ENCODE results near the gene CDK8. TPM values are rescaled to one million over a fixed set of nuclear protein-coding genes. Genes with fewer than 3 reads are reported as not detected.

CDK8 gene
- total and polyA plus RNA-seq, 2 donors (not counting 1 experiment from before 2014, with no cell fraction given): 17.7 to 19.7 TPM

DNA sequence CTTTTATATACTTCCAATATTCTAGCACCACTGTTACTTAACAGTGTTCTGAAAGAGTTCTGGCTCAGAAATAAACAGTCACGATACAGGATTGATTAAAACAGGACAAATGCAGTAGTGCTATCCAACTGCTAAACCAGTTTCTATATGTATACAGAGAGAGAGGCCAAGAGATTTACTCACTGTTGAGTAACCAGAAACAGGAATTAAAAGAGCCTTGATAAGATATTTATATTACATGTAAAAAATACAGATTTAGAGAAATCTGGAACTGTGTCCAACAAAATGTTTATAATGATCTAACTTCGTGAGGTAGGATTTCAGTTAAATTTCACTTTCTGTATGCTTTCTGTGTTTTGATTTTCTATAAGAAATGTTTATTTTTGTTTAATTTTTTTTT lies 116.6 kb downstream of the CDK8 start:
- no peak overlapping the region for H3K9ac ChIP-seq (ENCODE audit: insufficient read depth, low read length)

DNA sequence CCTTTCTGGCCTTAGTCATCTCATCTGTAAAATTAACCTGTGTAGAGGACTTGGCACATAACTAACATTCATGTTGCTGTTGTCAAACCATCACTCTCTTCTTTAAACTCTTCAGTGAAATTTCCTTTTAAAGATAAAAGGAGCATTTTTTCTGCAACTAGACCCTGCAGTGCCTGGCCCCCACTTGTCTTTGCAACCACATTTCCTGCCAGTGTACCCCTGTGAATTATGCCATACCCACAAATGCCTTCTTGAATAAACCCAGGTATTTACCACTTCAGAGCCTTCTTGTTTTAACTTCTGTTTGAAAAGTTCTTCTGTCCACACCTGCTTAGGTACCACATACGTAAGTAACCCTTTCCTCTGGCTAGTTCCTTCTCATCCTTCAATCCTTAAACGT lies 118.8 kb downstream of the CDK8 start:
- TF ChIP-seq, protein P1, sequence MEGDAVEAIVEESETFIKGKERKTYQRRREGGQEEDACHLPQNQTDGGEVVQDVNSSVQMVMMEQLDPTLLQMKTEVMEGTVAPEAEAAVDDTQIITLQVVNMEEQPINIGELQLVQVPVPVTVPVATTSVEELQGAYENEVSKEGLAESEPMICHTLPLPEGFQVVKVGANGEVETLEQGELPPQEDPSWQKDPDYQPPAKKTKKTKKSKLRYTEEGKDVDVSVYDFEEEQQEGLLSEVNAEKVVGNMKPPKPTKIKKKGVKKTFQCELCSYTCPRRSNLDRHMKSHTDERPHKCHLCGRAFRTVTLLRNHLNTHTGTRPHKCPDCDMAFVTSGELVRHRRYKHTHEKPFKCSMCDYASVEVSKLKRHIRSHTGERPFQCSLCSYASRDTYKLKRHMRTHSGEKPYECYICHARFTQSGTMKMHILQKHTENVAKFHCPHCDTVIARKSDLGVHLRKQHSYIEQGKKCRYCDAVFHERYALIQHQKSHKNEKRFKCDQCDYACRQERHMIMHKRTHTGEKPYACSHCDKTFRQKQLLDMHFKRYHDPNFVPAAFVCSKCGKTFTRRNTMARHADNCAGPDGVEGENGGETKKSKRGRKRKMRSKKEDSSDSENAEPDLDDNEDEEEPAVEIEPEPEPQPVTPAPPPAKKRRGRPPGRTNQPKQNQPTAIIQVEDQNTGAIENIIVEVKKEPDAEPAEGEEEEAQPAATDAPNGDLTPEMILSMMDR (conservative IDR thresholded peaks at IDR 0.05 in 1 of 2, IDR thresholded peaks at IDR 0.05 in 1 of 2; ENCODE audit: low read depth in 1 of 2, low read length in 2 of 2): no peak
- no peak for TF ChIP-seq EZH2 (IDR thresholded peaks at IDR 0.05; ENCODE audit: low read length, missing control alignments)
- Histone ChIP-seq H3K9me3 (ENCODE audit: control insufficient read depth, insufficient read depth, low read depth, low read length) (no peaks in the 10 kb centered on the region), H3K4me2 (ENCODE audit: extremely low read depth, insufficient read depth, low read length) (no peak overlapping the region), H3K27ac (ENCODE audit: insufficient read depth, low read length) (no peak overlapping the region), H3K27me3 (ENCODE audit: control insufficient read depth, insufficient read depth, low read length) (no peaks in the 10 kb centered on the region), H3K36me3 (ENCODE audit: control insufficient read depth, insufficient read depth, low read length) (no peaks in the 10 kb centered on the region), H4K20me1 (ENCODE audit: control insufficient read depth, extremely low read depth, insufficient read depth, low read length) (no peaks in the 10 kb centered on the region), H3K79me2 (ENCODE audit: control insufficient read depth, insufficient read depth, low read length) (no peaks in the 10 kb centered on the region), H2AFZ (ENCODE audit: low read length) (no peak overlapping the region), H3K4me3 (replicated peaks in 1 of 4; ENCODE audit: control extremely low read depth in 1 of 4, insufficient read depth in 1 of 4, low read depth in 3 of 4, low read length in 4 of 4) (no peak overlapping the region), H3K4me1 (ENCODE audit: control insufficient read depth, extremely low read depth, insufficient read depth, low read length) (no peaks in the 10 kb centered on the region), H3K9ac (ENCODE audit: insufficient read depth, low read length) (no peak overlapping the region)
- no peak for DNase-seq (ENCODE audit: low read depth in 2 of 2)

More for the DNA sequence above, 116.6 kb downstream of the CDK8 start:
- no peak overlapping the region for H2AFZ ChIP-seq (ENCODE audit: low read length)
- no peaks in the 10 kb centered on the region for H3K27me3 ChIP-seq (ENCODE audit: control insufficient read depth, insufficient read depth, low read length)
- no peaks in the 10 kb centered on the region for H3K79me2 ChIP-seq (ENCODE audit: control insufficient read depth, insufficient read depth, low read length)
- no peak overlapping the region for H3K4me2 ChIP-seq (ENCODE audit: extremely low read depth, insufficient read depth, low read length)
- no peaks in the 10 kb centered on the region for H4K20me1 ChIP-seq (ENCODE audit: control insufficient read depth, extremely low read depth, insufficient read depth, low read length)
- H3K36me3 ChIP-seq (ENCODE audit: control insufficient read depth, insufficient read depth, low read length): no peaks in the 10 kb centered on the region
- no peak overlapping the region for H3K4me3 ChIP-seq (replicated peaks in 1 of 4; ENCODE audit: control extremely low read depth in 1 of 4, insufficient read depth in 1 of 4, low read depth in 3 of 4, low read length in 4 of 4)
- no peak overlapping the region for H3K27ac ChIP-seq (ENCODE audit: insufficient read depth, low read length)
- peak in 1 of 2 donors; percentile 73 for DNase-seq (ENCODE audit: low read depth in 2 of 2)
- TF ChIP-seq, protein P1 (conservative IDR thresholded peaks at IDR 0.05 in 1 of 2, IDR thresholded peaks at IDR 0.05 in 1 of 2; ENCODE audit: low read depth in 1 of 2, low read length in 2 of 2): no peak
- no peak for TF ChIP-seq EZH2 (IDR thresholded peaks at IDR 0.05; ENCODE audit: low read length, missing control alignments)
- H3K4me1 ChIP-seq (ENCODE audit: control insufficient read depth, extremely low read depth, insufficient read depth, low read length): no peaks in the 10 kb centered on the region
- no peaks in the 10 kb centered on the region for H3K9me3 ChIP-seq (ENCODE audit: control insufficient read depth, insufficient read depth, low read depth, low read length)

DNA sequence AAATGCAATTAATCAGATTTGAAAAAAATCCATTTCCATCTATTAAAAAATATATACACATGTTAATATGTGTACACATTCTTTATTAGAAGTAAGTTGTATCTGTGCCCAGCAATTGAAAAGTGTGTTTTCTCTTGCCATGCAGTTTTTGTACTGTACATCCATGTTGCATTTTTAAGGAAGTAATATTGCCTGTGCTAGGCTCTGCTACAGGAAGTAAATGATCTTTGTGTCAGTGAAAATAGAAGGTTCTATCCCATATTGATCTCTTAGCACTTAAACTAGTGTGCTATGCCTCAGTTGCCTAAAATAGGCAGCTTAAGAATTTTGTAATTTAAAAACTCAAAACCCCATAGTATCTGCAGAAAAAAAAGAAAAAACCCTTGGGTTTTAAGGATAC lies 122.5 kb downstream of the CDK8 start:
- no peaks in the 10 kb centered on the region for H3K36me3 ChIP-seq (ENCODE audit: control insufficient read depth, insufficient read depth, low read length)
- no peaks in the 10 kb centered on the region for H3K9me3 ChIP-seq (ENCODE audit: control insufficient read depth, insufficient read depth, low read depth, low read length)
- no peak overlapping the region for H2AFZ ChIP-seq (ENCODE audit: low read length)
- H3K4me1 ChIP-seq (ENCODE audit: control insufficient read depth, extremely low read depth, insufficient read depth, low read length): no peaks in the 10 kb centered on the region
- H3K4me2 ChIP-seq (ENCODE audit: extremely low read depth, insufficient read depth, low read length): no peak overlapping the region
- H3K4me3 ChIP-seq (replicated peaks in 1 of 4; ENCODE audit: control extremely low read depth in 1 of 4, insufficient read depth in 1 of 4, low read depth in 3 of 4, low read length in 4 of 4): no peak overlapping the region
- H3K79me2 ChIP-seq (ENCODE audit: control insufficient read depth, insufficient read depth, low read length): no peaks in the 10 kb centered on the region
- no peak overlapping the region for H3K9ac ChIP-seq (ENCODE audit: insufficient read depth, low read length)
- no peak overlapping the region for H3K27ac ChIP-seq (ENCODE audit: insufficient read depth, low read length)
- DNase-seq (ENCODE audit: low read depth in 2 of 2): no peak
- no peak for TF ChIP-seq EZH2 (IDR thresholded peaks at IDR 0.05; ENCODE audit: low read length, missing control alignments)
- TF ChIP-seq, protein P1 (conservative IDR thresholded peaks at IDR 0.05 in 1 of 2, IDR thresholded peaks at IDR 0.05 in 1 of 2; ENCODE audit: low read depth in 1 of 2, low read length in 2 of 2): no peak
- no peaks in the 10 kb centered on the region for H4K20me1 ChIP-seq (ENCODE audit: control insufficient read depth, extremely low read depth, insufficient read depth, low read length)
- no peaks in the 10 kb centered on the region for H3K27me3 ChIP-seq (ENCODE audit: control insufficient read depth, insufficient read depth, low read length)
